GM12878 (cell line): Measurements from ENCODE around the gene IFNL3. TPM values are rescaled to one million over a fixed set of nuclear protein-coding genes. Genes with fewer than 3 reads are reported as not detected.

Experiments
- ATF3 ChIP-seq: IDR thresholded peaks from 2 replicates; pipeline ENCODE4 v1.6.1; 2011; ENCODE audit warnings: low read depth, mild to moderate bottlenecking, low read length, moderate library complexity, borderline replicate concordance; ENCODE audit errors: extremely low read depth
- BACH1 ChIP-seq: fragments of 450-650 bp; IDR thresholded peaks from 2 replicates; pipeline ENCODE4 v1.6.1; 2017; ENCODE audit warnings: mild to moderate bottlenecking, borderline replicate concordance
- BCL3 ChIP-seq: IDR thresholded peaks from 2 replicates; pipeline ENCODE4 v1.6.1; 2011; ENCODE audit warnings: borderline replicate concordance, low read depth, mild to moderate bottlenecking, moderate library complexity, low read length; ENCODE audit not compliant: insufficient read depth, poor library complexity, severe bottlenecking
- EP300 ChIP-seq, 2 experiments: fragments of 150-350 bp in 1 of 2; IDR thresholded peaks; 2 replicates each; pipeline ENCODE4 v1.6.1; 2011 to 2012; ENCODE audit warnings: low read depth in 2 of 2, low read length in 2 of 2, borderline replicate concordance in 1 of 2, improper control_type of control experiment in 1 of 2, inconsistent platforms in 1 of 2; ENCODE audit not compliant: control insufficient read depth in 1 of 2
- MAX ChIP-seq: IDR thresholded peaks from 2 replicates; pipeline ENCODE4 v1.6.1; 2012; ENCODE audit warnings: low read depth, low read length, improper control_type of control experiment
- NR2F1 ChIP-seq: fragments of 450-650 bp; conservative IDR thresholded peaks from 2 replicates; pipeline ENCODE4 v1.6.1; 2017; ENCODE audit warnings: mild to moderate bottlenecking
- POLR2A ChIP-seq: IDR thresholded peaks from 2 replicates; pipeline ENCODE4 v1.6.1; 2011; ENCODE audit warnings: low read depth, mild to moderate bottlenecking, low read length
- SKIL ChIP-seq: fragments of 450-650 bp; IDR thresholded peaks from 2 replicates; pipeline ENCODE4 v1.6.1; 2017; ENCODE audit warnings: mild to moderate bottlenecking, low read depth, inconsistent platforms; ENCODE audit not compliant: poor library complexity, severe bottlenecking
- SREBF1 ChIP-seq: IDR thresholded peaks from 2 replicates; pipeline ENCODE4 v1.6.1; 2012; ENCODE audit warnings: mild to moderate bottlenecking, low read length
- SUPT20H ChIP-seq: IDR thresholded peaks from 2 replicates; pipeline ENCODE4 v1.6.1; 2011; ENCODE audit warnings: low read depth, mild to moderate bottlenecking, low read length, moderate library complexity, borderline replicate concordance; ENCODE audit not compliant: control insufficient read depth
- ZNF217 ChIP-seq: fragments of 450-650 bp; IDR thresholded peaks from 2 replicates; pipeline ENCODE4 v1.6.1; 2017; ENCODE audit warnings: antibody characterized with exemption, mild to moderate bottlenecking
- ZNF592 ChIP-seq: fragments of 450-650 bp; IDR thresholded peaks from 2 replicates; pipeline ENCODE4 v1.6.1; 2017; ENCODE audit warnings: mild to moderate bottlenecking, moderate library complexity
- ZSCAN29 ChIP-seq: fragments of 450-650 bp; IDR thresholded peaks from 2 replicates; pipeline ENCODE4 v1.6.1; 2017; ENCODE audit warnings: mild to moderate bottlenecking, moderate library complexity
- ZZZ3 ChIP-seq: IDR thresholded peaks from 2 replicates; pipeline ENCODE4 v1.6.1; 2011; ENCODE audit warnings: low read depth; ENCODE audit not compliant: control insufficient read depth, insufficient read length
- polyA plus RNA-seq, 11 experiments: library from polyadenylated mRNA; depleted of rRNA in 4 of 11; unstranded in 6 of 11; stranded (reverse) in 5 of 11; fragments of >200 nt; fragmentation: Nextera tagmentation in 4 of 11; fragmentation: Illumina TruSeq in 1 of 11; extraction: Ambion mirVana in 4 of 11; extraction: Trizol in 1 of 11; gene quantifications; 1 replicate in 1 of 11; 2 replicates in 10 of 11; pipeline versions ENCODE4 v1.2.1 to v1.2.3, GENCODE V29; 2011 to 2016; ENCODE audit warnings: inconsistent platforms in 2 of 11, missing spikeins in 2 of 11, low read depth in 1 of 11
- total RNA-seq, 4 experiments: library from RNA; depleted of rRNA in 3 of 4; stranded (reverse); fragments of >200 nt in 3 of 4; fragmentation: Illumina TruSeq in 1 of 4; extraction: Trizol in 1 of 4; gene quantifications; 2 replicates each; pipeline versions ENCODE4 v1.2.1 to v1.2.3, GENCODE V29; 2013 to 2021

The IFNL3 gene
- total and polyA plus RNA-seq, 10 of the 15 experiments (the other 5 are each of a cell fraction or from before 2014, with no cell fraction given), result not detected

- no peak for TF ChIP-seq ZNF592
- no peak for TF ChIP-seq BACH1
- TF ChIP-seq ZNF217, result no peak
- TF ChIP-seq SKIL, result no peak
- TF ChIP-seq EP300 (IDR thresholded peaks at IDR 0.05; ENCODE audit: borderline replicate concordance in 1 of 2, control insufficient read depth in 1 of 2, low read depth in 2 of 2, low read length in 2 of 2), result no peak
- no peak for TF ChIP-seq SUPT20H
- TF ChIP-seq POLR2A, result no peak
- no peak for TF ChIP-seq ZSCAN29
- no peak for TF ChIP-seq ZZZ3
- no peak for TF ChIP-seq SREBF1
- TF ChIP-seq MAX, result no peak
- TF ChIP-seq BCL3, result no peak
- TF ChIP-seq NR2F1, result no peak
- TF ChIP-seq ATF3, result no peak
- TF ChIP-seq, all 136 proteins: peak for 0
Measured at GRCh38 chr19:39293394-39293793, 48.6 kb upstream of the IFNL3 start (continued).
